ENCODE data around the gene GSTM5.
"Not testable (repeated sequence)": the region's sequence is repeated elsewhere in the genome, so short reads cannot be mapped to it uniquely, and the experiment has no call there.

- TF ChIP-seq CTCF (conservative IDR thresholded peaks at IDR 0.05; ENCODE audit: low read depth, low read length); EZH2phosphoT487 (IDR thresholded peaks at IDR 0.05; ENCODE audit: borderline replicate concordance, low read length): not testable (repeated sequence)
Observed at GRCh38 chr1:109685399-109685798, 26.7 kb upstream of the GSTM5 start.
